Measurements from ENCODE around the gene LRRC63. TPM values are rescaled to one million over a fixed set of nuclear protein-coding genes. Genes with fewer than 3 reads are reported as not detected.
A peak's percentile ranks its signal among the peaks of the same experiment; 100 is the strongest.

Gene LRRC63
- total RNA-seq, 3 donors from 2014 or later (not counting 1 experiment from before 2014, with no cell fraction given), result 0.32 to 0.95 (median 0.40) TPM

DNA sequence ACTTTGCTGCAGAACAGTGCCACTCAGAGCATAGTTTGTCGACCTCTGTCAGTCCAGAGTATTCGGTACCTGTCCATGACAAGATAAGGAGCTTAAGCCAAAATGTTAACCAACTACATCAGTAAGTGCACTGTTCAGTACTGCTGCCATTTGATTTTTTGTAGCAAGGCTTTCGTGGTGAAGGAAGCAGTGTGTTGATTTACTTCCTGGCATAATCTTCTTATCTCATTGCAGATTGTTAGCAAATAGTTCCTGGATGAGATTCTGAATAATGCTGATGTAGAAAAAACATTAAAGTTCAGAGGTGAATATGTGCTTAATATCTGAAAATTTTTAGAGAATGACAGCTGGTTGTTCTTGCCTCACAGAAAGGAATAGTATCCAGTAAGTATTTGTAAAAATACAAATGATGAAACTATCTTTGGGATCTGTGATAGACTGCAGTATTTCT, 85.7 kb downstream of the LRRC63 start:
- Histone ChIP-seq H3K27ac (ENCODE audit: low read length) (peak overlapping the region; percentile 13), H3K4me3 (ENCODE audit: low read length) (no peak overlapping the region), H3K27me3 (ENCODE audit: control insufficient read depth, insufficient read depth, low read length) (no peaks in the 10 kb centered on the region), H3K4me1 (ENCODE audit: control insufficient read depth, insufficient read depth, low read length) (peaks cover 29% of the 10 kb centered on the region), H3K9me3 (ENCODE audit: control insufficient read depth, insufficient read depth, low read length) (no peaks in the 10 kb centered on the region), H3K36me3 (ENCODE audit: control insufficient read depth, insufficient read depth, low read length) (no peaks in the 10 kb centered on the region)
- DNase-seq, result peak in 1 of 2 donors; percentile 37
- H3K4me1 Mint-ChIP-seq, result peaks cover 39 to 40% of the 10 kb centered on the region in 2 donors
- TF ChIP-seq, protein P1, sequence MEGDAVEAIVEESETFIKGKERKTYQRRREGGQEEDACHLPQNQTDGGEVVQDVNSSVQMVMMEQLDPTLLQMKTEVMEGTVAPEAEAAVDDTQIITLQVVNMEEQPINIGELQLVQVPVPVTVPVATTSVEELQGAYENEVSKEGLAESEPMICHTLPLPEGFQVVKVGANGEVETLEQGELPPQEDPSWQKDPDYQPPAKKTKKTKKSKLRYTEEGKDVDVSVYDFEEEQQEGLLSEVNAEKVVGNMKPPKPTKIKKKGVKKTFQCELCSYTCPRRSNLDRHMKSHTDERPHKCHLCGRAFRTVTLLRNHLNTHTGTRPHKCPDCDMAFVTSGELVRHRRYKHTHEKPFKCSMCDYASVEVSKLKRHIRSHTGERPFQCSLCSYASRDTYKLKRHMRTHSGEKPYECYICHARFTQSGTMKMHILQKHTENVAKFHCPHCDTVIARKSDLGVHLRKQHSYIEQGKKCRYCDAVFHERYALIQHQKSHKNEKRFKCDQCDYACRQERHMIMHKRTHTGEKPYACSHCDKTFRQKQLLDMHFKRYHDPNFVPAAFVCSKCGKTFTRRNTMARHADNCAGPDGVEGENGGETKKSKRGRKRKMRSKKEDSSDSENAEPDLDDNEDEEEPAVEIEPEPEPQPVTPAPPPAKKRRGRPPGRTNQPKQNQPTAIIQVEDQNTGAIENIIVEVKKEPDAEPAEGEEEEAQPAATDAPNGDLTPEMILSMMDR (IDR thresholded peaks at IDR 0.05), result no peak
- H3K4me3 Mint-ChIP-seq, result peak overlapping the region; percentile 31
- H3K27ac Mint-ChIP-seq, result peak overlapping the region; percentile 88 to 97
- no peaks in the 10 kb centered on the region for H3K27me3 Mint-ChIP-seq (ENCODE audit: low read depth in 2 of 2)
- H3K36me3 Mint-ChIP-seq, result no peaks in the 10 kb centered on the region
- intact Hi-C loops (cut with micrococcal nuclease), result loop anchor here (2.0 to 5.0 kb wide), 4 partner anchors 23 to 880 kb away; partner anchors contain the start of genes LCP1 and SLC25A30
- no peaks in the 10 kb centered on the region for H3K9me3 Mint-ChIP-seq
- WGBS (ENCODE audit: insufficient coverage), result 39% methylated on average over 3 of the region's 3 CpGs
- no peak for ATAC-seq

DNA sequence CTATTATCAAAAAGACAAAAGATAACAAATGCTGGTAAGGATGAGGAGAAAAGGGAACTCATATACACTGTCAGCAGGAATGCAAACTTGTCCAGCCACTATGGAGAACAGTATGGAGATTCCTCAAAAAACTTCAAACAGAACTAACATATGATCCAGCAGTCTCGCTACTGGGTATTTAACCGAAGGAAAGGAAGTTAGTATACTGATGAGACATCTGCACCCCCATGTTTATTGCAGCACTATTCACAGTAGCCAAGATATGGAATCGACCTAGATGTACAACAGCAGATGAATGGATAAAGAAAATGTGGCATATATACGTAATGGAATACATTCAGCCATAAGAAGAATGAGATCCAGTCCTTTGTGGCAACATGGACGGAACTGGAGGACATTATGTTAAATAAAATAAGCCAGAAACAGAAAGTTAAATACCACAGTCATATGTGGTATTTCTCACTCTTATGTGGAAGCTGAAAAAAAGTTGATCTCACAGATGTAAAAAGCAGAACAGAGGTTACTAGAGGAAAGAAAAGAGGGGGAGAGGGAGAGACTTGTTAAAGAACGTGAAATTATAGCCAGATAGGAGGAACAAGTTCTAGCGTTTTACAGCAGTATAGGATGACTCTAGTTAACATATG, 92.1 kb downstream of the LRRC63 start:
- Mint-ChIP-seq H3K27me3 (ENCODE audit: low read depth in 2 of 2) (no peaks in the 10 kb centered on the region), H3K36me3 (no peaks in the 10 kb centered on the region), H3K27ac (peak overlapping the region; percentile 62 to 82), H3K4me3 (peak overlapping the region; percentile 73), H3K4me1 (peaks cover 27 to 29% of the 10 kb centered on the region in 2 donors), H3K9me3 (no peaks in the 10 kb centered on the region)
- ATAC-seq, result peak; percentile 82 to 91 (median 91)
- H3K27ac ChIP-seq (ENCODE audit: low read length), result peak overlapping the region; percentile 10
- H3K27me3 ChIP-seq (ENCODE audit: control insufficient read depth, insufficient read depth, low read length), result no peaks in the 10 kb centered on the region
- no peaks in the 10 kb centered on the region for H3K9me3 ChIP-seq (ENCODE audit: control insufficient read depth, insufficient read depth, low read length)
- 21% methylated on average over 4 of the region's 7 CpGs for WGBS (ENCODE audit: insufficient coverage)
- TF ChIP-seq, protein P1 (IDR thresholded peaks at IDR 0.05), result no peak
- H3K4me3 ChIP-seq (ENCODE audit: low read length), result no peak overlapping the region
- intact Hi-C loops (cut with micrococcal nuclease), result loop anchor here (1.0 kb wide), 2 partner anchors 8 to 9 kb away; no protein-coding TSS in a partner anchor
- peak in 1 of 2 donors; percentile 43 for DNase-seq
- H3K36me3 ChIP-seq (ENCODE audit: control insufficient read depth, insufficient read depth, low read length), result no peaks in the 10 kb centered on the region
- peaks cover 8% of the 10 kb centered on the region for H3K4me1 ChIP-seq (ENCODE audit: control insufficient read depth, insufficient read depth, low read length)

DNA sequence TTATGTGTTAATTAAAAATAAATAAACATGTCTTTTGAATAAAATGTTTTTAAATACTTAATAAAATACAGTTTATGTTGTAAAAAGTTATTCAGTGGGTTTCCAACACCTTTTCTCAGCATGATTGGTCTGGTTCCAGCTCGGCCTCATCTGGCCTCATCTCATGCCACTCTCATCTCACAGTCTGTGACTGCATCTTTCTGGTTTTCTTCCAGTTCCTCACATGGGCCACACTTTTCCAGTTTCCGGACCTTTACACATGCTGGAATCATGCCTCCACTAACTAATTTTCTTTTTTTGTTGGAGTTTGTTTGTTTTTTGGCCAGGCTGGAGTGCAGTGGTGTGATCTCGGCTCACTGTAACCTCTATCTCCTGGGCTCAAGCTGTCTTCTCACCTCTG, 92.8 kb downstream of the LRRC63 start:
- 81% methylated on average over 2 of the region's 3 CpGs for WGBS (ENCODE audit: insufficient coverage)
- Mint-ChIP-seq H3K27me3 (ENCODE audit: low read depth in 2 of 2) (no peaks in the 10 kb centered on the region), H3K9me3 (no peaks in the 10 kb centered on the region), H3K4me1 (peaks cover 23 to 25% of the 10 kb centered on the region in 2 donors), H3K27ac (peak overlapping the region; percentile 62 to 82), H3K36me3 (no peaks in the 10 kb centered on the region), H3K4me3 (peak overlapping the region; percentile 72)
- peaks cover 8% of the 10 kb centered on the region for H3K4me1 ChIP-seq (ENCODE audit: control insufficient read depth, insufficient read depth, low read length)
- no peaks in the 10 kb centered on the region for H3K36me3 ChIP-seq (ENCODE audit: control insufficient read depth, insufficient read depth, low read length)
- peak overlapping the region; percentile 40 for H3K27ac ChIP-seq (ENCODE audit: low read length)
- DNase-seq (no peak), ATAC-seq (peak in 2 of 3 donors; percentile 20 to 37)
- H3K4me3 ChIP-seq (ENCODE audit: low read length), result no peak overlapping the region
- no peaks in the 10 kb centered on the region for H3K27me3 ChIP-seq (ENCODE audit: control insufficient read depth, insufficient read depth, low read length)
- TF ChIP-seq, protein P1 (IDR thresholded peaks at IDR 0.05), result no peak
- no peaks in the 10 kb centered on the region for H3K9me3 ChIP-seq (ENCODE audit: control insufficient read depth, insufficient read depth, low read length)
- intact Hi-C loops (cut with micrococcal nuclease), result loop anchor here (1.0 kb wide), 1 partner anchor 8 kb away; no protein-coding TSS in a partner anchor

Measured in natural killer cell (primary cell).